IMR-90 (cell line): Measurements from ENCODE around the gene KCTD5. TPM values are rescaled to one million over a fixed set of nuclear protein-coding genes. Genes with fewer than 3 reads are reported as not detected.

Experiments
- ATAC-seq: fragments of 200-7000 bp; cut with Tn5 transposase; 2 replicates; pipeline ENCODE4 v1.9.1; 2020; ENCODE audit warnings: low read depth, mild to moderate bottlenecking, moderate library complexity
- BruUV-seq: library from RNA; stranded (reverse); fragments of 400-500 nt; replicated peaks from 2 replicates; lab custom pipeline; 2021; lab: Mats Ljungman, UMichigan
- CTCF ChIA-PET: fragments of 300-600 bp; formaldehyde crosslinking; extraction: SDS; loops from one replicate; lab custom pipeline; 2021; ENCODE audit warnings: antibody characterized with exemption; lab: Yijun Ruan, JAX
- POLR2A ChIA-PET: fragments of 300-600 bp; sonication (Branson Sonifier 250); formaldehyde crosslinking; loops from one replicate; lab custom pipeline; 2022; ENCODE audit warnings: antibody characterized with exemption; ENCODE audit not compliant: unreplicated experiment; lab: Charles Lee
- DNase-seq: peaks from one replicate; pipeline ENCODE4 v3.0.0; 2013
- H2AFZ ChIP-seq: replicated peaks from 2 replicates; pipeline ENCODE3; 2013; ENCODE audit warnings: low read length, mild to moderate bottlenecking; ENCODE audit not compliant: poor library complexity
- H2AK5ac ChIP-seq: 2 replicates; pipeline ENCODE4 v1.6.1; 2013; ENCODE audit warnings: low read depth, low read length, inconsistent platforms
- H2AK9ac ChIP-seq: replicated peaks from 2 replicates; pipeline ENCODE3; 2013; ENCODE audit warnings: mild to moderate bottlenecking, low read depth, low read length, moderate library complexity; ENCODE audit not compliant: poor library complexity
- H2BK120ac ChIP-seq: 2 replicates; pipeline ENCODE4 v1.6.1; 2013; ENCODE audit warnings: low read depth, low read length, inconsistent platforms
- H2BK15ac ChIP-seq: 3 replicates; pipeline ENCODE4 v1.6.1; 2013; ENCODE audit warnings: low read depth, low read length, inconsistent platforms
- H2BK20ac ChIP-seq: 2 replicates; pipeline ENCODE4 v1.6.1; 2013; ENCODE audit warnings: low read depth, mild to moderate bottlenecking, inconsistent platforms, low read length, moderate library complexity
- H2BK5ac ChIP-seq: 2 replicates; pipeline ENCODE4 v1.6.1; 2013; ENCODE audit warnings: mild to moderate bottlenecking, low read depth, low read length, inconsistent platforms; ENCODE audit not compliant: poor library complexity, severe bottlenecking
- H3K14ac ChIP-seq: replicated peaks from 2 replicates; pipeline ENCODE4 v1.6.1; 2013; ENCODE audit warnings: low read depth, low read length, inconsistent platforms
- H3K18ac ChIP-seq: 2 replicates; pipeline ENCODE4 v1.6.1; 2013; ENCODE audit warnings: low read depth, low read length, control low read depth
- H3K23ac ChIP-seq: 2 replicates; pipeline ENCODE4 v1.6.1; 2013; ENCODE audit warnings: low read depth, low read length, inconsistent platforms
- H3K27ac ChIP-seq: 2 replicates; pipeline ENCODE4 v1.5.1; 2013; ENCODE audit warnings: mild to moderate bottlenecking, control low read depth, low read length; ENCODE audit not compliant: insufficient read depth
- H3K27me3 ChIP-seq: 2 replicates; pipeline ENCODE4 v1.6.1; 2013; ENCODE audit warnings: low read length; ENCODE audit not compliant: control insufficient read depth, insufficient read depth
- H3K36me3 ChIP-seq: 2 replicates; pipeline ENCODE4 v1.6.1; 2013; ENCODE audit warnings: low read length, mixed read lengths; ENCODE audit not compliant: control insufficient read depth, insufficient read depth
- H3K4ac ChIP-seq: 2 replicates; pipeline ENCODE4 v1.6.1; 2013; ENCODE audit warnings: low read depth, low read length, inconsistent platforms
- H3K4me1 ChIP-seq: 2 replicates; pipeline ENCODE4 v1.6.1; 2013; ENCODE audit warnings: low read length, mixed read lengths; ENCODE audit not compliant: control insufficient read depth, insufficient read depth
- H3K4me2 ChIP-seq: 2 replicates; pipeline ENCODE4 v1.6.1; 2013; ENCODE audit warnings: low read depth, mild to moderate bottlenecking, control low read depth, low read length, moderate library complexity
- H3K4me3 ChIP-seq: 2 replicates; pipeline ENCODE4 v1.5.1; 2013; ENCODE audit warnings: low read depth, mild to moderate bottlenecking, control low read depth, low read length, moderate library complexity; ENCODE audit not compliant: insufficient read depth
- H3K56ac ChIP-seq: 2 replicates; pipeline ENCODE4 v1.6.1; 2013; ENCODE audit warnings: low read length, inconsistent platforms; ENCODE audit not compliant: insufficient read depth; ENCODE audit errors: extremely low read depth
- H3K79me1 ChIP-seq, 2 experiments: 2 replicates each; pipeline ENCODE4 v1.6.1; 2013; ENCODE audit warnings: low read length in 2 of 2, inconsistent platforms in 1 of 2, low read depth in 1 of 2
- H3K9ac ChIP-seq: 2 replicates; pipeline ENCODE4 v1.6.1; 2013; ENCODE audit warnings: low read depth, low read length, control low read depth
- H3K9me1 ChIP-seq: 2 replicates; pipeline ENCODE4 v1.6.1; 2013; ENCODE audit warnings: low read length, inconsistent platforms; ENCODE audit not compliant: insufficient read depth
- H3K9me3 ChIP-seq: 2 replicates; pipeline ENCODE4 v1.6.1; 2013; ENCODE audit warnings: low read length; ENCODE audit not compliant: control insufficient read depth, insufficient read depth
- H4K20me1 ChIP-seq: 2 replicates; pipeline ENCODE4 v1.6.1; 2013; ENCODE audit warnings: low read length, inconsistent platforms; ENCODE audit not compliant: insufficient read depth
- H4K5ac ChIP-seq: 2 replicates; pipeline ENCODE4 v1.6.1; 2013; ENCODE audit warnings: mild to moderate bottlenecking, low read depth, low read length, control low read depth
- H4K8ac ChIP-seq, 2 experiments: 2 replicates each; pipeline ENCODE4 v1.6.1; 2013; ENCODE audit warnings: low read depth in 2 of 2, low read length in 2 of 2, control low read depth in 1 of 2, inconsistent platforms in 1 of 2
- H4K91ac ChIP-seq: 2 replicates; pipeline ENCODE4 v1.6.1; 2013; ENCODE audit warnings: low read depth, low read length, inconsistent platforms; ENCODE audit not compliant: insufficient read depth
- CHD1 ChIP-seq: IDR thresholded peaks from 2 replicates; pipeline ENCODE4 v1.6.1; 2012; ENCODE audit warnings: low read depth, low read length, improper control_type of control experiment
- ELK1 ChIP-seq: fragments of 150-350 bp; IDR thresholded peaks from 2 replicates; pipeline ENCODE4 v1.6.1; 2016; ENCODE audit warnings: low read depth, mild to moderate bottlenecking, low read length, moderate library complexity, borderline replicate concordance
- FOS ChIP-seq: fragments of 150-350 bp; IDR thresholded peaks from 2 replicates; pipeline ENCODE4 v1.6.1; 2016; ENCODE audit warnings: low read depth, low read length
- MAFK ChIP-seq: IDR thresholded peaks from 2 replicates; pipeline ENCODE4 v1.6.1; 2012; ENCODE audit warnings: low read depth, low read length, improper control_type of control experiment
- MAZ ChIP-seq: IDR thresholded peaks from 2 replicates; pipeline ENCODE4 v1.6.1; 2012; ENCODE audit warnings: low read depth, mild to moderate bottlenecking, low read length, improper control_type of control experiment, moderate library complexity, borderline replicate concordance
- MXI1 ChIP-seq: IDR thresholded peaks from 2 replicates; pipeline ENCODE4 v1.6.1; 2012; ENCODE audit warnings: low read depth, mild to moderate bottlenecking, low read length, moderate library complexity, borderline replicate concordance
- NFE2L2 ChIP-seq: fragments of 150-350 bp; IDR thresholded peaks from 2 replicates; pipeline ENCODE4 v1.6.1; 2016; ENCODE audit warnings: low read depth, mild to moderate bottlenecking, low read length
- POLR2A ChIP-seq: IDR thresholded peaks from 2 replicates; pipeline ENCODE4 v1.6.1; 2012; ENCODE audit warnings: mild to moderate bottlenecking, low read depth, low read length
- SMC3 ChIP-seq: fragments of 150-350 bp; IDR thresholded peaks from 2 replicates; pipeline ENCODE4 v1.6.1; 2016; ENCODE audit warnings: low read depth, mild to moderate bottlenecking, antibody characterized with exemption, low read length, moderate library complexity
- WGBS, 2 experiments: methylation state at CpG; one replicate each; pipeline versions ENCODE4 v1.1.5 to v1.1.7; 2013; ENCODE audit warnings: missing lambda C conversion rate in 2 of 2; ENCODE audit not compliant: insufficient read length in 1 of 2; ENCODE audit errors: extremely low coverage in 2 of 2; 5-methylcytosine and 5-hydroxymethylcytosine counted together
- dilution Hi-C: fragments of 300-500 bp; cut with HindIII; formaldehyde crosslinking; loops from one replicate; pipeline ENCODE4 v1.14.3; 2018; ENCODE audit warnings: low sequenced_read_pairs; ENCODE audit not compliant: unreplicated experiment
- in situ Hi-C: fragments of 300-500 bp; cut with MboI; formaldehyde crosslinking; loops from 3 replicates; pipeline ENCODE4 v1.14.3; 2019; ENCODE audit warnings: low sequenced_read_pairs, inconsistent platforms, mixed read lengths
- intact Hi-C: fragments of 100-400 bp; cut with micrococcal nuclease; formaldehyde crosslinking; loops from 2 replicates; pipeline ENCODE4 v1.10.0; 2022
- polyA plus RNA-seq, 3 experiments: library from polyadenylated mRNA; depleted of rRNA; stranded (reverse); fragments of >200 nt; gene quantifications; 2 replicates each; pipeline ENCODE4 v1.2.3, GENCODE V29; 2012; ENCODE audit warnings: low replicate concordance in 1 of 3
- total RNA-seq: library from RNA; depleted of rRNA; stranded (reverse); fragments of >200 nt; gene quantifications from 2 replicates; pipeline ENCODE4 v1.2.3, GENCODE V29; 2012

The KCTD5 gene
- total and polyA plus RNA-seq, 2 of the 4 experiments (the other 2 are of a cell fraction), result 17.2 to 56.2 TPM

GRCh38 chr16:2673066-2673999 lies 9.0 kb upstream of the KCTD5 start:
- ATAC-seq, result peak; percentile 98
- TF ChIP-seq MAZ (peak; percentile 89; the same call in 1 of the 2 replicates), SMC3 (no peak), POLR2A (peak; percentile 63), NFE2L2 (no peak), ELK1 (no peak), CHD1 (no peak), FOS (no peak), MXI1 (0 out of 2 replicates have a peak, but pooled peaks have one; percentile 3), MAFK (no peak)
- peak overlapping the region; percentile 68 for H3K9ac ChIP-seq
- no TSS peak for BruUV-seq
- H2BK20ac ChIP-seq, result no peak overlapping the region
- H4K8ac ChIP-seq, result peak overlapping the region; percentile 48 to 62; a peak in 3 of 4 replicates
- no peak overlapping the region for H2AK5ac ChIP-seq
- intact Hi-C loops, result no loop called here
- peak overlapping the region; percentile 70; the same call in 1 of the 2 replicates for H3K27ac ChIP-seq
- no peak overlapping the region; the same call in 1 of the 2 replicates for H3K18ac ChIP-seq
- peaks cover 6% of the 10 kb centered on the region for H3K36me3 ChIP-seq
- ChIA-PET POLR2A (interaction anchor here (0.6 kb wide), 1 partner anchor 9 kb away, joined by 3 read pairs; the partner anchor contains the start of gene KCTD5), CTCF (no interaction called here)
- DNase-seq, result peak; percentile 87
- no peak overlapping the region for H4K91ac ChIP-seq
- 0 out of 2 replicates have a peak overlapping the region, but pooled peaks have one; percentile 50 for H3K4ac ChIP-seq
- H3K56ac ChIP-seq, result no peak overlapping the region; the same call in 1 of the 2 replicates
- H2BK15ac ChIP-seq, result no peak overlapping the region
- dilution Hi-C loops, result no loop called here
- H3K4me2 ChIP-seq, result peak overlapping the region; percentile 95
- in situ Hi-C loops, result no loop called here
- 0 out of 2 replicates have a peak, but pooled peaks cover 4% of the 10 kb centered on the region for H4K20me1 ChIP-seq
- peak overlapping the region; percentile 100 for H3K4me3 ChIP-seq
- no peak overlapping the region for H3K23ac ChIP-seq
- H2AFZ ChIP-seq, result peak overlapping the region; percentile 95
- peak overlapping the region; percentile 62 for H2BK5ac ChIP-seq
- H3K79me1 ChIP-seq, result peaks cover 8 to 19% of the 10 kb centered on the region in 2 experiments
- peaks cover 2% of the 10 kb centered on the region; the same call in 1 of the 2 replicates for H3K4me1 ChIP-seq
- H3K9me3 ChIP-seq, result no peaks in the 10 kb centered on the region
- H2BK120ac ChIP-seq, result no peak overlapping the region
- H2AK9ac ChIP-seq, result peak overlapping the region; percentile 65
- no peaks in the 10 kb centered on the region for H3K27me3 ChIP-seq
- H3K14ac ChIP-seq, result no peak overlapping the region
- WGBS, 2 experiments, result 0% methylated on average over 23 of the region's 107 CpGs; no CpG with 5 or more reads in 1 of the 2 experiments
- peaks cover 8% of the 10 kb centered on the region for H3K9me1 ChIP-seq
- peak overlapping the region; percentile 89 for H4K5ac ChIP-seq
